HL-60 (cell line): ENCODE data around the gene STXBP1.
"Not testable (repeated sequence)": the region's sequence is repeated elsewhere in the genome, so short reads cannot be mapped to it uniquely, and the experiment has no call there.

Experiments
- DNase-seq, 2 experiments: peaks; one replicate each; pipeline ENCODE4 v3.0.0-alpha.2; 2010 to 2020; ENCODE audit warnings: low read depth in 1 of 2, low spot score in 1 of 2
- H3K27ac ChIP-seq: fragments of 250-450 bp; sonication (Bioruptor Pico); replicated peaks from 2 replicates; pipeline ENCODE4 v1.5.1; 2020; ENCODE audit warnings: mild to moderate bottlenecking, moderate library complexity
- H3K27me3 ChIP-seq: fragments of 250-450 bp; sonication (Bioruptor Pico); 2 replicates; pipeline ENCODE4 v1.5.1; 2021; ENCODE audit warnings: mild to moderate bottlenecking, moderate library complexity; ENCODE audit not compliant: insufficient read depth, poor library complexity, severe bottlenecking
- H3K4me3 ChIP-seq: replicated peaks from 2 replicates; pipeline ENCODE4 v1.5.1; 2011; ENCODE audit warnings: mild to moderate bottlenecking, control low read depth, low read length; ENCODE audit not compliant: insufficient read depth
- GABPA ChIP-seq: IDR thresholded peaks from 2 replicates; pipeline ENCODE4 v1.6.1; 2012; ENCODE audit warnings: low read depth
- POLR2AphosphoS5 ChIP-seq: IDR thresholded peaks from 2 replicates; pipeline ENCODE4 v1.6.1; 2012; ENCODE audit warnings: low read depth
- SPI1 ChIP-seq: IDR thresholded peaks from 2 replicates; pipeline ENCODE4 v1.6.1; 2012; ENCODE audit warnings: low read depth, mild to moderate bottlenecking, borderline replicate concordance
- TF ChIP-seq, protein P1 (sequence below): IDR thresholded peaks from one replicate; pipeline ENCODE4 v1.5.1; 2011; ENCODE audit warnings: low read length, control low read depth, inconsistent platforms; ENCODE audit not compliant: insufficient read depth
- TF ChIP-seq, protein P2 (sequence below): IDR thresholded peaks from 2 replicates; pipeline ENCODE4 v1.6.1; 2012; ENCODE audit warnings: low read depth; ENCODE audit not compliant: insufficient replicate concordance

Gene STXBP1

DNA sequence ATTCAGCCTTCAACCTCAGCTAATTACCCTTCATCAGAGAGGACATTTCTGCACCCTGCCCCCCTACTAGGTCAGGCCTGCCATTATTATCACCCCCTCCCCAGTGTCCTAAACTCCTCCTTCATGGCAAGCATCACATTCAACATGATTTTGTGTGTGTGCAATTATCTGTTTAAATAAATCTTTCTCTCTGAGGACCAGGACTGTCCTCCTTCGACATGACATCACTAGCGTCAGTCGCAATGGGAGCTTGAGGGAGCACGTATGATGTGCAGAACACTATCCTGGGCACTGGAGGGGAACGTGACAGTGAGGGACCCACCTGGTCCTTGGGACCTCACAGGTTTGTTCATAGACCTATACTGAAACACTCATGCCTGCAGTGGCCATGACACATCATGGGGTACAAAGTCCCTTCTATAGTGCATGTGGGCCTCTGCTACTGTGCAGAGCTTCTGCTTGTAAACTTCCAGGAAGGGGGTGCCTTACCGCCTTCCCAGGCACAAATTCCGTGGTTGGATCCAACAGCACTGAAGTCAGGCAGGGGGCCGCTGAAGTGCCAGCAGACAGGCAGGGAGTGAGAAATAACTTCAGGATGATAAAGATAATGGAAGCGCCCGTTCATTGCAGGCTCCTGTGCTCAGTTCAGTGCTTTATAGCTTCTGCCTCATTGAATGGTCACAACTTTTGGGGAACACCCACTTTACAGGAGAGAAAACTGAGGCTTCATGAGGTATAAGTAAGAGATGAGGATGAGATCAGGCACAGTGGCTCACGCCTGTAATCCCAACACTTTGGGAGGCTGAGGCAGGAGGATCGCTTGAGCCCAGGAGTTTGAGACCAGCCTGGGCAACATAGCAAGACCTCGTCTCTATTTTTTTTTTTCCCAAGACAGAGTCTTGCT is 36.0 kb upstream of the STXBP1 start:
- H3K27ac ChIP-seq, result no peak overlapping the region
- no peak for TF ChIP-seq POLR2AphosphoS5
- TF ChIP-seq GABPA, result no peak
- TF ChIP-seq, protein P1, sequence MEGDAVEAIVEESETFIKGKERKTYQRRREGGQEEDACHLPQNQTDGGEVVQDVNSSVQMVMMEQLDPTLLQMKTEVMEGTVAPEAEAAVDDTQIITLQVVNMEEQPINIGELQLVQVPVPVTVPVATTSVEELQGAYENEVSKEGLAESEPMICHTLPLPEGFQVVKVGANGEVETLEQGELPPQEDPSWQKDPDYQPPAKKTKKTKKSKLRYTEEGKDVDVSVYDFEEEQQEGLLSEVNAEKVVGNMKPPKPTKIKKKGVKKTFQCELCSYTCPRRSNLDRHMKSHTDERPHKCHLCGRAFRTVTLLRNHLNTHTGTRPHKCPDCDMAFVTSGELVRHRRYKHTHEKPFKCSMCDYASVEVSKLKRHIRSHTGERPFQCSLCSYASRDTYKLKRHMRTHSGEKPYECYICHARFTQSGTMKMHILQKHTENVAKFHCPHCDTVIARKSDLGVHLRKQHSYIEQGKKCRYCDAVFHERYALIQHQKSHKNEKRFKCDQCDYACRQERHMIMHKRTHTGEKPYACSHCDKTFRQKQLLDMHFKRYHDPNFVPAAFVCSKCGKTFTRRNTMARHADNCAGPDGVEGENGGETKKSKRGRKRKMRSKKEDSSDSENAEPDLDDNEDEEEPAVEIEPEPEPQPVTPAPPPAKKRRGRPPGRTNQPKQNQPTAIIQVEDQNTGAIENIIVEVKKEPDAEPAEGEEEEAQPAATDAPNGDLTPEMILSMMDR, result no peak
- TF ChIP-seq SPI1, result no peak
- TF ChIP-seq, protein P2, sequence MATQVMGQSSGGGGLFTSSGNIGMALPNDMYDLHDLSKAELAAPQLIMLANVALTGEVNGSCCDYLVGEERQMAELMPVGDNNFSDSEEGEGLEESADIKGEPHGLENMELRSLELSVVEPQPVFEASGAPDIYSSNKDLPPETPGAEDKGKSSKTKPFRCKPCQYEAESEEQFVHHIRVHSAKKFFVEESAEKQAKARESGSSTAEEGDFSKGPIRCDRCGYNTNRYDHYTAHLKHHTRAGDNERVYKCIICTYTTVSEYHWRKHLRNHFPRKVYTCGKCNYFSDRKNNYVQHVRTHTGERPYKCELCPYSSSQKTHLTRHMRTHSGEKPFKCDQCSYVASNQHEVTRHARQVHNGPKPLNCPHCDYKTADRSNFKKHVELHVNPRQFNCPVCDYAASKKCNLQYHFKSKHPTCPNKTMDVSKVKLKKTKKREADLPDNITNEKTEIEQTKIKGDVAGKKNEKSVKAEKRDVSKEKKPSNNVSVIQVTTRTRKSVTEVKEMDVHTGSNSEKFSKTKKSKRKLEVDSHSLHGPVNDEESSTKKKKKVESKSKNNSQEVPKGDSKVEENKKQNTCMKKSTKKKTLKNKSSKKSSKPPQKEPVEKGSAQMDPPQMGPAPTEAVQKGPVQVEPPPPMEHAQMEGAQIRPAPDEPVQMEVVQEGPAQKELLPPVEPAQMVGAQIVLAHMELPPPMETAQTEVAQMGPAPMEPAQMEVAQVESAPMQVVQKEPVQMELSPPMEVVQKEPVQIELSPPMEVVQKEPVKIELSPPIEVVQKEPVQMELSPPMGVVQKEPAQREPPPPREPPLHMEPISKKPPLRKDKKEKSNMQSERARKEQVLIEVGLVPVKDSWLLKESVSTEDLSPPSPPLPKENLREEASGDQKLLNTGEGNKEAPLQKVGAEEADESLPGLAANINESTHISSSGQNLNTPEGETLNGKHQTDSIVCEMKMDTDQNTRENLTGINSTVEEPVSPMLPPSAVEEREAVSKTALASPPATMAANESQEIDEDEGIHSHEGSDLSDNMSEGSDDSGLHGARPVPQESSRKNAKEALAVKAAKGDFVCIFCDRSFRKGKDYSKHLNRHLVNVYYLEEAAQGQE, result no peak
- H3K4me3 ChIP-seq, result no peak overlapping the region
- H3K27me3 ChIP-seq, result no peaks in the 10 kb centered on the region
- no peak for DNase-seq

DNA sequence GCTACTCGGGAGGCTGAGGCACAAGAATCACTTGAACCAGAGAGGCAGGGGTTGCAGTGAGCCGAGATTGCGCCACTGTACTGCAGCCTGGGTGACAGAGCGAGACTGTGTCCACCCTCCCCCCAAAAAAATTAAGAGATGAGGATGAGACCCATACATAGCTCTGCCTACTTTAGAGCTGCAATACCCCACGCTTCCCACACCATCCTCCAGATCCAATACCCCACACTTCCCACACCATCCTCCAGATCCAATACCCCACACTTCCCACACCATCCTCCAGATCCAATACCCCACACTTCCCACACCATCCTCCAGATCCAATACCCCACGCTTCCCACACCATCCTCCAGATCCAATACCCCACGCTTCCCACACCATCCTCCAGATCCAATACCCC is 34.9 kb upstream of the STXBP1 start:
- DNase-seq, H3K27ac ChIP-seq, H3K4me3 ChIP-seq, H3K27me3 ChIP-seq: not testable (repeated sequence)

DNA sequence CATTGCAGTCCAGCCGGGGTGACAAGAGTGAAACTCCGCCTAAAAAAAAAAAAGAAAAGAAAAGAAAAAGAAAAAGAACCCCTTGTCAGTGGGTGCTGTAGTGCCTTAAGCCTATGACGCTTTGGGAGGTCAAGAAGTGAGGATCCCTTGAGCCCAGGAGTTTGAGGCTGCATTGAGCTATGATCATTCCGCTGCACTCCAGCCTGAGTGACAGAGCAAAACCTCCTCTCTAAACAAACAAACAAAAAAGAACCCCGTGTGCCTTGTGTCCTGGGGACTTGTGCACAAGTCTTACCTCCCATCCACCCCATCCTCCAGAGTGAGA is 33.5 kb upstream of the STXBP1 start:
- TF ChIP-seq POLR2AphosphoS5, result no peak
- TF ChIP-seq SPI1, result no peak
- TF ChIP-seq GABPA, result no peak
- TF ChIP-seq, protein P2, result no peak
- TF ChIP-seq, protein P1, result no peak
- no peak for DNase-seq
- no peaks in the 10 kb centered on the region for H3K27me3 ChIP-seq
- H3K27ac ChIP-seq, result no peak overlapping the region
- H3K4me3 ChIP-seq, result no peak overlapping the region; the same call in 1 of the 2 replicates

DNA sequence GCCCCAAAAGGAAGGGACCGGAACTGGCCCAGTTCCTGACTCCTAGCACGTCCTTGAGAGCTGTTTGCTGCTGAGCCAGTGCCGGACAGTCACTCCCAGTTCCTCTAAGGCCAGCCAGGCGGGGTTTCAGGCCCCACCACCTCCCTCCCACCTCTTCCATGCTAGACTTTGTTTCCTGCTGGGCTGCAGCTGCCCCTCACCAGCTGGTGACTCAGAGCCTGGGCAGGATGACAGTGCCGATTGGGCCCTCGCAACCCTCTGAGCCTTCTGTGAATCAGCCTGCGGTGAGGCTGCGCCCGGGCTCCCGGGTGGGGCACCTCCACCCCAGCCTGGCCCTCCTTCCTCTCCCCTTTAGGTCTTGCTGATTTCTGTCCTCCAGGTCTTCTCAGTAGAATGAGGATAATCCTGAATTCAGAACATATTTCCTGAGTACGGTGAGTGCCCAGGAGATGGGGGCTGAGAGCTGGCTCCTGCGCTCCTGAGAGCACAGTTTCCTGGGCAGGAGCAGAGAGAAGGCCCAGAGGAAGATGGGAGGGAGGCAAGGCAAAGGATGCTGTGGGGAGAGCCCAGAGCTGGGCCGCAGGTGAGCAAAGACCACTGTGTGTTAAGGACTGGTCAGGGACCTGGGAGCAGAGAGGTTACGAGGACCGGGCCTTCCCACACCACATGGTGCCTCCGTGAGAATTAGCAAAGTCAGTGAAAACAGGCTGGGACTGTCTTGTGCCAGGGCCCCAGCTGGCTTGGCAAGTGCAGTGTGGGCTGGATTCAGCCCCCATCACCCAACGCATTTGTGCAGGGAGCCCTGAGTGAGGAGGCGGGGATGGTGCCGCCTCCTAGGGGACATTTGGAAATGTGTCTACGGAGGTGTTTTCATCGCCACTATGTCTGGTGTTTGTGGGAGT is 32.9 kb upstream of the STXBP1 start:
- peak; percentile 88 to 94 for DNase-seq
- TF ChIP-seq, protein P2, result no peak
- TF ChIP-seq POLR2AphosphoS5 (peak; percentile 27; the same call in 1 of the 2 replicates), GABPA (no peak), SPI1 (0 out of 2 replicates have a peak, but pooled peaks have one; percentile 12)
- TF ChIP-seq, protein P1, result no peak
- H3K27ac ChIP-seq, result no peak overlapping the region
- peak overlapping the region; percentile 3; the same call in 1 of the 2 replicates for H3K4me3 ChIP-seq
- no peaks in the 10 kb centered on the region for H3K27me3 ChIP-seq
